GM12873 (cell line): Measurements from ENCODE around the gene MEF2D.

ENCODE experiments used
- CTCF ChIP-seq: IDR thresholded peaks from 2 replicates; pipeline ENCODE4 v1.5.1; 2012; ENCODE audit warnings: low read depth, mild to moderate bottlenecking, moderate library complexity, low read length, control low read depth; ENCODE audit not compliant: insufficient read depth; ENCODE audit errors: missing control alignments

MEF2D gene

DNA sequence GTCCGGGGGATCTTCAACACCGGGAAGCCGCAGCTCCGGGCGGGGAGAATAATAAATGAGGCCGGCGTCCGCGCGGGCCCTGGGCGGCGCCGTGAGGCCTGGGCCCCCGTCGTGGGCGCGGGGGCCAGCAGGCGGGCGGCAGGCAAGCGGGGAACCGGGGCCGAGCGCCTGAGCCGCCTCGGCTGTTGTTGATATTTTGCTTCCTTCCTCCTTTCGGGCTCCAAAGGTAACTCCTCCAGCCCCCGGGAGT lies at the start of gene MEF2D:
Gene MEF2D, minus strand, starts transcription at position 233 of the 250 bp plus-strand sequence. CDS start 17,483 bp downstream, outside the sequence.
- no peak for TF ChIP-seq CTCF

GRCh38 chr1:156550346-156550745 lies 49.8 kb upstream of the MEF2D start:
- no peak for TF ChIP-seq CTCF

- no peak for TF ChIP-seq CTCF
Observed at GRCh38 chr1:156549831-156550230, 49.3 kb upstream of the MEF2D start.

DNA sequence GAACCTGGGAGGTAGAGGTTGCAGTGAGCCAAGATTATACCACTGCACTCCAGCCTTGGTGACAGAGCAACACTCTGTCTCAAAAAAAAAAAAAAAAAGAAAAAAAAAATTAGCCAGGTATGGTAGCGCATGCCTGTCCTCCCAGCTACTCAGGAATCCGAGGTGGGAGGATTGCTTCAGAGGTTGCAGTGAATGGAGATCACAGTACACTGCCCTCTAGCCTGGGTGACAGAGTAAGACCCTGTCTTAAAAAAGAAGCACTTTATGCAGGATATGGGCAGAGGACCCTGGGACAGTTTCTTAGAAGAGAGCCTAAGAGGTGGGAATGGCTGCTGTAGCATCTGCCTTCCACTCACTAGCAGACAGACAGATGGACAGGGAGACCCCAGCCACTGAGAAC lies 48.8 kb upstream of the MEF2D start:
- TF ChIP-seq CTCF: no peak

- TF ChIP-seq CTCF: no peak
Observed at GRCh38 chr1:156547982-156548381, 47.4 kb upstream of the MEF2D start.

GRCh38 chr1:156547434-156547833 lies 46.9 kb upstream of the MEF2D start:
- TF ChIP-seq CTCF: no peak

- TF ChIP-seq CTCF: no peak
Observed at GRCh38 chr1:156546267-156546666, 45.7 kb upstream of the MEF2D start.
